ENCODE results near the gene USP35.
"Not testable (repeated sequence)": the region's sequence is repeated elsewhere in the genome, so short reads cannot be mapped to it uniquely, and the experiment has no call there.

Gene USP35

GRCh38 chr11:78233046-78233445, 44.3 kb downstream of the USP35 start:
- not testable (repeated sequence) for DNase-seq (ENCODE audit: low read depth)

- no peak for DNase-seq (ENCODE audit: low read depth)
Measured at GRCh38 chr11:78234006-78234405, 45.3 kb downstream of the USP35 start.

GRCh38 chr11:78237293-78238046, 48.8 kb downstream of the USP35 start:
- DNase-seq (ENCODE audit: low read depth): no peak

- DNase-seq (ENCODE audit: low read depth): no peak
Measured at GRCh38 chr11:78239781-78240180, 51.1 kb downstream of the USP35 start.

DNA sequence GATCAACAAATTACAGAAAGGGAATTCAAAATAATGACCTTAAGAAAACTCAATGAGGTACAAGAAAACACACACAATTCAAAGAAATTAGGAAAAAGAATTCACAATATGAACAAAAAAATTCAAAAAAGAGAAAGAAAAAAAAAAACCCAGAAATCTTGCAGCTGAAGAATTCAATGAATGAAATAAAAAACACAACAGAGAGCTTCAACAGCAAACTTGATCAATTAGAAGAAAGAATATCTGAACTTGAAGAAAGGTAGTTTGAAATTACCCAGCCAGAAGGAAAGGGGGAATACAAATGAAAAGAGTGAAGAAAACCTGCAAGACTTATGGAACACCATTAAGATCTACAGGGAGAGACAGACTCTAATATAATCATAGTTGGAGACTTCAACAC, 52.8 kb downstream of the USP35 start:
- no peak for DNase-seq (ENCODE audit: low read depth)

DNA sequence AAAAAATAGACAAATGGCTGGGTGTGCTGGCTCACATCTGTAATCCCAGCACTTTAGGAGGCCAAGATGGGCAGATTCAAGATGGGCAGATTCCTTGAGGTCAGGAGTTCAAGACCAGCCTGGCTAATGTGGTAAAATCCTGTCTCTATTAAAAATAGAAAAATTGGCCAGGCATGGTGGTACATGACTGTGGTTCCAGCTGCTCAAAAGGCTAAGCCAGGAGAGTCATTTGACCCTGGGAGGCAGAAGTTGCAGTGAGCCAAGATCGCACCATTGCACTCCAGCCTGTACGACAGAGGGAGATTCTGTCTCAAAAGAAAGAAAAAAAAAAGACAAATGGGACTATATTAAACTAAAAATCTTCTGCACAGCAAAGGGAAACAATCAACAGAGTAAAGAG, 55.4 kb downstream of the USP35 start:
- DNase-seq (ENCODE audit: low read depth): no peak

- no peak for DNase-seq (ENCODE audit: low read depth)
Measured at GRCh38 chr11:78244546-78245255, 56.0 kb downstream of the USP35 start.

DNA sequence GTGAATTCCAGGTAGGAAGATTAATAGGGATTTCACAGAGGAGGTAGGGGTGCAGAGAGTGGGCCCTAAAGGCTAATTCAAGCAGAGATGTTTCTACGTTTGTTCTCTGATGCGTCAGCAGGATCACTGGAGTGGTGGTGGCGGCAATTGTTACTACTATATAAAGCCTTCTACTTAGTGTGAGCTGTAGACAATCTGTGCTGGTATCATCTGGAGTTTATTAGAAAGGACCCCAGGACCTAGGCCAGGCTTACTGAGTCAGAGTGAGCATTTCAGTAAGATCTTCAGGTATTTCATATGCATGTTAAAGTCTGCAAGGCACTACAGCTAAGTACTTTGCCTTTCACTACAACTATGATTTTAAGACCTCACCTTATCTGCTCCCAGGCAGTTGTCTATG, 59.5 kb downstream of the USP35 start:
- DNase-seq (ENCODE audit: low read depth): no peak

DNA sequence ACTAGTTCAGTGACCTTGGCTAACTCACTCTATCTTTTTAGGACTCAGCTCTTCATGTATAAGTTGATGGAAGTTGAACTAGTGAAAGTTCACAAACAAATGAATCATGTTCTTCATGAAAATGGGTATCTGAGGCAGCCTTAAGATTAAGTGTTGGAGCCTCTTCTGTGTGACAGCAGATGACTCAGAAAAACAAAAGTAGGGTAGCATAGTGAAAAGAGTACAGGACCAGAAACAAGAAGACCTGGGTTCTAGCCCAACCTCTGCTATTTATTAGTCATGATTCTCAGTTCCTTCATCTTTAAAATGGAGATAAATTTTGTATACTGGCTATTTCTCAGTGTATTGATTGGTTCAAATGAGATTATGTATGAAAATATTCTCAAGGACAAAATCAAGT, 60.2 kb downstream of the USP35 start:
- no peak for DNase-seq (ENCODE audit: low read depth)

DNA sequence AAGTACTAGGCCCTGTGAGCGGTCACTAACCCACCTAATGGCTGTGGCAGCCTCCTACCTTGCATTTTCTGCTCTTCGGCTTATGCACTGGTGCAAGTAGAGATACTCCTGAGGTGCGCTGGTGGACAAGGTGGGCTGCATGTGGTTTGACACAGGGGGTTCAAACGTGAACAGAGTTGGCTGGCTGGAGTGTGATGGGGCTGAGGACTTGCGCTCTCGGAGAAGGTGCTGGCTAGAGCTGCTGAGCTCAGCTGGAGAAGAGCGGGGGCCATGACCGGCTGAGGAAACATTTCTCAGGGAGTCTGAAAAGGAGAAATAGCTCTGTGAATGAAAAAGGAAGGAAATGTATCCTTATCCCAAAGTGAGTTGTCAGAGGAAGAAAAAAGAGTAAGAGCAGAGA, 61.4 kb downstream of the USP35 start:
- no peak for DNase-seq (ENCODE audit: low read depth)

DNA sequence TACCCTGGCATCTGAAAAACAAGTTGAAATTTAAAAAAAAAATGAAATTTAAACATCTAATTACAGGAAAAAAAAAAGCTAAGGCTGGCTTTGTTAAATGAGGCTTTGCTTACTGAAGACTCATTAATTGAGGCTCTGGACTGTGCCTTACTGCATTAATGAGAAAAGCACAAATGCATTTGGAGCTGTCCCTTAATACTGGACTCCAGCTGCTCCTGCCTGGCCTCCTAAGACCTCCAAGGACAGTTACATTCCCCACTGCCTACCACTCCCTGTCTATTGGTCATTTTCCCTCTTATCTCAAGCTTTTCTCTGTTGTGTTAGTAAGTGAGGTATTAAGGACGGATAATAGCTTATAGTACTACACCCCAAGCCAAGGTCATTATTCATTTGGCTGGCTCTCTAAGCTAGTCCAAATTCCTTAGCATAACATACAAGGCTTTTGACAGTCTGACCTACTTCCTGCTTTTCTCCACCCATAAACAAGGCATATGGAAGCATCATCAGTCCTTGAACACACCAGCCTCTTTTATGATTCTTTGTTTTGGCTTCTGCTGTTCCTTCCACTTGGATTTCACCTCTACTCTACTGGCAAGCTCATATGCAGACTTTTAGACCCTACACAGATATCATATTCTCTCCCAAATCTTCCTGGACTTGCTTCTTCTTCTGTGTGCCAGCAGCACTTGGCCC, 62.5 kb downstream of the USP35 start:
- DNase-seq (ENCODE audit: low read depth): peak; percentile 15

GRCh38 chr11:78253797-78254196, 65.1 kb downstream of the USP35 start:
- DNase-seq (ENCODE audit: low read depth): no peak

DNA sequence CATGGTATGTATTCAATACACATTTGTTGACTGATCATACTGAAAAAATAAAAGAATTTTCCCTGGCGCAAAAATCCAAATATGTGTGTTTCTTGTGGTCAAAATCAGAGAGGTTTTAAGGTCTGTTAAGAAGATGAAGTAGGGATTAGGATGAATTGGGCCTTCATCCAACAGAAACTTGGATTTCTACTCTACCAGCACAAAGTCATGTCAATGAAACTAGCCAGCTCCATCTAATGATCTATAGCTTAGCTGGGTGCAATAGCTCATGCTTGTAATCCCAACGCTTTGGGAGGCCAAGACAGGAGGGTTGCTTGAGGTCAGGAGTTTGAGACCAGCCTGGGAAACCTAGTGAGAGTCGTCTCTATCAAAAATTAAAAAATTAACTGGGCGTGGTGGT, 65.5 kb downstream of the USP35 start:
- no peak for DNase-seq (ENCODE audit: low read depth)

DNA sequence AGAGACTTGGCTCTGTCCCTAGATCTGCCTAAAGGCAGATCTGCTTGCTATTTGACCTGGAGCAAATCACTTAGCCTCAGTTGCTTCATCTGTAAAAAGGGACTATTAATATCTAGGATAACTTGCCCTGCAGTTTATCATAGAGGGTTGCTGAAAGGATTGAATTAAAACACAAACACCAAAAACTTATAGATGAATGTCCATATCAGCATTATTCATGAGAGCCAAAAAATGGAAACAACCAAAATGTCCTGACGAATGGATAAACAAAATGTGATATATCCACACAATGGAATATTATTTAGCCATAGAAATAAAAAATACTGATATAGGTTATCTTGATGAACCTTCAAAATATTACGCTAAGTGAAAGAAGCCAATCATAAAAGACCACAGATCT, 67.2 kb downstream of the USP35 start:
- no peak for DNase-seq (ENCODE audit: low read depth)

GRCh38 chr11:78256962-78257361, 68.2 kb downstream of the USP35 start:
- DNase-seq (ENCODE audit: low read depth): no peak

DNA sequence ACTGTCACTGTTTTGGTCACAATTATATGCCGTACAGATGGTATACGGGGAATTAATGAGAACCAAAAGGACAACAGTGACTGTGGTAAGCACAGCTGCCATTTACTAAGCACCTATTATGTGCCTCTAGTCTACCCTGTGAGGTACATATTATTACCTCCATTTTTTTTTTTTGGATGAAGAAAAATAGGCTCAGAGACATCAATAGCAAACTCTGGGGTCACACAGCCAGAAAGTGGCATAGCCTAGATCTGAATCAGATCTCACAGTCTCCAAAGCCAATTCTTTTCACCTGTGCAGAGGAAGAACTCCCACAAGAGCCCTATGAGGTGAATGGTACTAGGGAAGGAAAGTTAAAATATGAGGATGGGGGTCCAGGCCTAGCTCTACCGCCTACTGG, 68.9 kb downstream of the USP35 start:
- no peak for DNase-seq (ENCODE audit: low read depth)

DNA sequence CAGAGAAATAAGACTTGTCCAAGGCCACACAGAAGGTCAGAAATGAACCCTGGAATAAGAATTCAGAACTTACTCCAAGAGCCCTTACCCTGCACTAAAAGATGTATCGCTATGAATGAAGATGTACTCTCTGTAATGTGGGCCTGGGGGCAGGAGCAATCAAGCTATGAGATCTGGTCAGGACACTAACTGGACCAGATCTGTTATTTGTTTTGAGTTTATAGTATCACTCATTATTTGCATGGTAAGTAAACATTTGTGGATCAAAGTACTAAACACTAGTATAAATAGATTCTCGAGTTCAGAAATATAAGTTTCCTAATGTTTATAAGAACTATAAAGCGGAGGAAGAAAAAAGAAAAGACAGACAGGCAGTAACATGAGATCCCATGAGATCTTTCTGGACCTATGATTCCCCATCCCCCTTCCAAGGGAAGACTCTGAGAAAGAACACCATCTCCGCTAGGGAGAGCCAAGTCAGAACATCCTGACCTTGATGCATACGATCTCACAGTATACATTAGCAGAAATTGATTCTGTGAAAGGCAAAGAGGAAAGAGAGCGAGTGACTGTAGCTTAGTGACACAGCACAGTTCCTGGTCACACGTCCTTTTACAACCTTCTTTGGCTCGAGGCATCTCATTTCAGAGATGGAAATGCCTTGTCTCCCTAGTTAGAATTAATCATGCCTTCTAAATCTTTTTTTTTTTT, 71.2 kb downstream of the USP35 start:
- DNase-seq (ENCODE audit: low read depth): no peak

DNA sequence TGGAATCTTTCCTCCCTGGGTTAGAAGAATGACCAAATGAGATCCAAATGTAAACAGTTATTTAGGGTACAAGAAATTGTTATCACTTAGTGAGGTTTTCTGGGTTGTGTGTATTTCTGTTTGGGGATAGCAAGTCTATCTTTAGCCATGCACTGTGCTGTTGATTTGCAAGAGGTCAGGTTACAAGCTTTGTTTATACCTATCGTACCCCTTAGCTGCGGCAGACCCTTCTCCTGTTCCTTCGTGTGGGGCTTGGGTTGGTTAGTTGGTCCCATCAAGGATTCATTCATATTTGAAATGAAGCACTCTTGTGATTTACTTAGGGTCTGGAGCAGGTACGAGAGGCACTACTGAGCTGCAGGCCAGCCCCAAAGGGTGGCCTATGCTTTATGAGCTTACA, 72.6 kb downstream of the USP35 start:
- DNase-seq (ENCODE audit: low read depth): no peak

- no peak for DNase-seq (ENCODE audit: low read depth)
Measured at GRCh38 chr11:78261828-78262227, 73.1 kb downstream of the USP35 start.

DNA sequence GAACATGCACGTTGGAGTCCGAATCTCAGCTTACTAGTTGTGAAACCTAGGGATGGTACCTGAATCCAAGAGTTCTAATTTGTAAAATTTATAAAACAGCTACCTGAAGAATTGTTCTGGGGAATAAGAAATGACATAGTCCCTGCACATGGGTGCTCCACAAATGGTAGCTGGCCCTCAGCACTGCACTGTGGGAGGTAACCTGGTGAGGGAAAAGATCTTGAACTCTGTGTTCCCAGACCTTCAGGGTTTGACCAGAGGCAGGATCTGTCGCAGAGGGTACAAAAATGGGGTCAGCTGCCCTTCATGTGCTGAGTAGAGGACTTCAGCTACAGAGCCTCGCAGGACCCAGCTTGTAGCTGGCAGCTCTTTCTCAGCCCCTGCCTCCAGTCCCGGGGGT, 73.5 kb downstream of the USP35 start:
- DNase-seq (ENCODE audit: low read depth): no peak

DNA sequence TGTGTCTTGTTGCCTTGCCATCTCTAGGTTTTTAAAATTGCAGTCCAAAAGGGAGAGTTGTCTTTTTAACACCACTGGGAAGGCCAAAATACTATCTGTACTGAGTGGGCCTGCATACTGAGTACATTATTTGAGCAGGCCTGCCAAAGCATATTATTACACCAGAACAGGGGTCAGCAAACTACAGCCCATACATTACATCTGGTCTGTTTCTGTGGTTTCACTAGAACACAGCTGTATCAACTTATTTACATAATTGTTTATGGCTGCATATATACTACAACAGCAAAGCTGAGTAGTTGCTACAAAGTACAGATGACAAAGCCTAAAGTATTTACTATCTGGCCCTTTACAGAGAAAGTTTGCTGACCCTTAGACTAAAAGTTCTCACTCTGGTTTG, 74.0 kb downstream of the USP35 start:
- DNase-seq (ENCODE audit: low read depth): no peak

All from HS-27A (cell line).